ENCODE results near the gene ARID4B. TPM values are rescaled to one million over a fixed set of nuclear protein-coding genes. Genes with fewer than 3 reads are reported as not detected.

Gene ARID4B
- total RNA-seq, 2 donors from 2014 or later: 65.5 to 68.4 TPM

GRCh38 chr1:235130766-235131270, 197.2 kb downstream of the ARID4B start:
- Mint-ChIP-seq H3K4me3 (no peak overlapping the region), H3K27me3 (ENCODE audit: low read depth) (no peaks in the 10 kb centered on the region), H3K27ac (no peak overlapping the region), H3K4me1 (ENCODE audit: low read depth) (peaks cover 46% of the 10 kb centered on the region), H3K9me3 (no peaks in the 10 kb centered on the region), H3K36me3 (ENCODE audit: insufficient read depth in 2 of 2) (peaks cover 10 to 24% of the 10 kb centered on the region in 2 donors)
- DNase-seq: no peak
- ATAC-seq (replicated peaks in 1 of 2): no peak

- DNase-seq (no peak), ATAC-seq (replicated peaks in 1 of 2) (no peak)
- Mint-ChIP-seq H3K4me1 (ENCODE audit: low read depth) (peaks cover 55% of the 10 kb centered on the region), H3K4me3 (peak overlapping the region; percentile 27 to 100), H3K36me3 (ENCODE audit: insufficient read depth in 2 of 2) (peaks cover 10 to 24% of the 10 kb centered on the region in 2 donors), H3K27ac (no peak overlapping the region), H3K27me3 (ENCODE audit: low read depth) (no peaks in the 10 kb centered on the region), H3K9me3 (no peaks in the 10 kb centered on the region)
These were observed 198.0 kb downstream of the ARID4B start for GRCh38 chr1:235129774-235130570.

GRCh38 chr1:235128456-235129328, 199.3 kb downstream of the ARID4B start, which contains the start of gene TOMM20:
Gene TOMM20 (minus strand): TSS chr1:235128837. CDS start chr1:235128715, 122 bp downstream.
- peak; percentile 94 to 95 for DNase-seq
- Mint-ChIP-seq H3K27ac (peak within 1 kb of the TSS; percentile 98), H3K4me1 (ENCODE audit: low read depth) (peaks cover 68% of the 10 kb centered on the region), H3K36me3 (ENCODE audit: insufficient read depth in 2 of 2) (peaks cover 10 to 25% of the 10 kb centered on the region in 2 donors), H3K4me3 (peak within 1 kb of the TSS; percentile 99 to 100), H3K27me3 (ENCODE audit: low read depth) (no peaks in the 10 kb centered on the region), H3K9me3 (no peaks in the 10 kb centered on the region)
- ATAC-seq (replicated peaks in 1 of 2): peak; percentile 95

GRCh38 chr1:235127732-235128455, 200.1 kb downstream of the ARID4B start:
- Mint-ChIP-seq H3K9me3 (no peaks in the 10 kb centered on the region), H3K27ac (peak overlapping the region; percentile 98), H3K4me1 (ENCODE audit: low read depth) (peaks cover 75% of the 10 kb centered on the region), H3K27me3 (ENCODE audit: low read depth) (no peaks in the 10 kb centered on the region), H3K4me3 (peak overlapping the region; percentile 99 to 100), H3K36me3 (ENCODE audit: insufficient read depth in 2 of 2) (peaks cover 10 to 25% of the 10 kb centered on the region in 2 donors)
- DNase-seq (peak; percentile 23 to 29), ATAC-seq (replicated peaks in 1 of 2) (no peak)

GRCh38 chr1:235127203-235127602, 200.8 kb downstream of the ARID4B start:
- Mint-ChIP-seq H3K4me3 (peak overlapping the region; percentile 99 to 100), H3K4me1 (ENCODE audit: low read depth) (peaks cover 74% of the 10 kb centered on the region), H3K27ac (peak overlapping the region; percentile 98), H3K9me3 (no peaks in the 10 kb centered on the region), H3K36me3 (ENCODE audit: insufficient read depth in 2 of 2) (peaks cover 10 to 25% of the 10 kb centered on the region in 2 donors), H3K27me3 (ENCODE audit: low read depth) (no peaks in the 10 kb centered on the region)
- no peak for DNase-seq
- no peak for ATAC-seq (replicated peaks in 1 of 2)

GRCh38 chr1:235124665-235125064, 203.3 kb downstream of the ARID4B start:
- Mint-ChIP-seq H3K9me3 (no peaks in the 10 kb centered on the region), H3K4me3 (peak overlapping the region; percentile 82 to 99), H3K4me1 (ENCODE audit: low read depth) (peaks cover 67% of the 10 kb centered on the region), H3K27ac (peak overlapping the region; percentile 84), H3K36me3 (ENCODE audit: insufficient read depth in 2 of 2) (peaks cover 10 to 33% of the 10 kb centered on the region in 2 donors), H3K27me3 (ENCODE audit: low read depth) (no peaks in the 10 kb centered on the region)
- ATAC-seq (replicated peaks in 1 of 2): no peak
- DNase-seq: no peak

- Mint-ChIP-seq H3K27me3 (ENCODE audit: low read depth) (no peaks in the 10 kb centered on the region), H3K27ac (peak overlapping the region; percentile 84), H3K4me1 (ENCODE audit: low read depth) (peaks cover 61% of the 10 kb centered on the region), H3K36me3 (ENCODE audit: insufficient read depth in 2 of 2) (peaks cover 10 to 39% of the 10 kb centered on the region in 2 donors), H3K4me3 (peak overlapping the region; percentile 59 to 82), H3K9me3 (no peaks in the 10 kb centered on the region)
- no peak for ATAC-seq (replicated peaks in 1 of 2)
- no peak for DNase-seq
These were observed 203.9 kb downstream of the ARID4B start for GRCh38 chr1:235124111-235124510.

- no peak overlapping the region for H3K4me3 Mint-ChIP-seq
- peaks cover 5 to 42% of the 10 kb centered on the region in 2 donors for H3K36me3 Mint-ChIP-seq (ENCODE audit: insufficient read depth in 2 of 2)
- no peaks in the 10 kb centered on the region for H3K9me3 Mint-ChIP-seq
- DNase-seq: no peak
- H3K4me1 Mint-ChIP-seq (ENCODE audit: low read depth): peaks cover 49% of the 10 kb centered on the region
- no peak for ATAC-seq (replicated peaks in 1 of 2)
- peak overlapping the region; percentile 18 for H3K27ac Mint-ChIP-seq
- H3K27me3 Mint-ChIP-seq (ENCODE audit: low read depth): no peaks in the 10 kb centered on the region
These were observed 205.6 kb downstream of the ARID4B start for GRCh38 chr1:235122348-235122747.

Other genes starting within 250 kb of the ARID4B start
- 100 to 1,000 TPM; 140 to 154 TPM for gene TOMM20, start 199.3 kb downstream of the ARID4B start, total RNA-seq
- gene RBM34, start 166.9 kb downstream of the ARID4B start, total RNA-seq: 100 to 1,000 TPM; 127 to 128 TPM
- gene GGPS1, start 391 bp upstream of the ARID4B start, total RNA-seq: 10 to 100 TPM; 57.2 to 60.4 TPM
- 10 to 100 TPM; 27.7 to 37.3 TPM for gene TBCE, start 39.2 kb upstream of the ARID4B start, total RNA-seq
- gene B3GALNT2, start 176.3 kb upstream of the ARID4B start, total RNA-seq: 1 to 10 TPM; 8.8 to 9.1 TPM

Data from activated T-cell treated with anti-CD3 and anti-CD28 coated beads, Interleukin-2, amount 50 U/mL, for 72 hours (primary cell).